SK-N-SH (cell line): Measurements from ENCODE around the gene SEPTIN10. TPM values are rescaled to one million over a fixed set of nuclear protein-coding genes. Genes with fewer than 3 reads are reported as not detected.

ENCODE experiments used
- CTCF ChIA-PET: fragments of 300-600, 350-600 bp; formaldehyde crosslinking; extraction: SDS; loops from one replicate; lab custom pipeline; 2021; lab: Yijun Ruan, JAX
- POLR2A ChIA-PET: fragments of 350-600 bp; sonication (Branson Sonifier 250); formaldehyde crosslinking; extraction: SDS; loops from one replicate; lab custom pipeline; 2020; ENCODE audit warnings: antibody characterized with exemption, inconsistent platforms; lab: Yijun Ruan, JAX
- DNase-seq: peaks from one replicate; pipeline ENCODE4 v3.0.0; 2012
- H2AFZ ChIP-seq: fragments of 200-600 bp; sonication (generic); 2 replicates; pipeline ENCODE4 v1.8.1; 2016; ENCODE audit warnings: antibody characterized with exemption, mild to moderate bottlenecking, low read depth
- H3F3A ChIP-seq: fragments of 200-600 bp; sonication (generic); replicated peaks from 2 replicates; pipeline ENCODE3; 2016; ENCODE audit warnings: antibody characterized with exemption, mild to moderate bottlenecking; ENCODE audit not compliant: insufficient read depth
- H3K27ac ChIP-seq, 2 experiments: fragments of 200-500 bp in 1 of 2; fragments of 200-600 bp in 1 of 2; sonication (Bioruptor generic) in 1 of 2; sonication (generic), shearing (Covaris generic) in 1 of 2; 2 replicates each; pipeline versions ENCODE4 v1.5.1 to v1.6.1; 2014 to 2016; ENCODE audit warnings: low read depth in 2 of 2, inconsistent platforms in 1 of 2, low read length in 1 of 2, mild to moderate bottlenecking in 1 of 2, mixed read lengths in 1 of 2
- H3K27me3 ChIP-seq: fragments of 200-600 bp; sonication (generic), shearing (Covaris generic); 2 replicates; pipeline ENCODE4 v1.6.1; 2016; ENCODE audit warnings: mixed run types; ENCODE audit not compliant: insufficient read depth
- H3K36me3 ChIP-seq, 2 experiments: fragments of 200-500 bp in 1 of 2; fragments of 200-600 bp in 1 of 2; sonication (Bioruptor generic) in 1 of 2; sonication (generic) in 1 of 2; replicated peaks in 1 of 2; 2 replicates each; pipeline versions ENCODE3 to v1.5.1; 2014 to 2016; ENCODE audit warnings: low read length in 1 of 2, mild to moderate bottlenecking in 1 of 2; ENCODE audit not compliant: insufficient read depth in 2 of 2, control insufficient read depth in 1 of 2
- H3K4me1 ChIP-seq, 2 experiments: fragments of 200-500 bp in 1 of 2; fragments of 200-600 bp in 1 of 2; sonication (Bioruptor generic) in 1 of 2; sonication (generic), shearing (Covaris generic) in 1 of 2; 2 replicates each; pipeline versions ENCODE4 v1.5.1 to v1.6.1; 2014 to 2016; ENCODE audit warnings: low read depth in 1 of 2, low read length in 1 of 2, mixed run types in 1 of 2; ENCODE audit not compliant: insufficient read depth in 2 of 2, control insufficient read depth in 1 of 2
- H3K4me2 ChIP-seq: fragments of 200-600 bp; sonication (generic), shearing (Covaris generic); 2 replicates; pipeline ENCODE4 v1.6.1; 2017; ENCODE audit warnings: mixed run types
- H3K4me3 ChIP-seq, 2 experiments: fragments of 200-500 bp in 1 of 2; fragments of 200-600 bp in 1 of 2; sonication (Bioruptor generic) in 1 of 2; sonication (generic), shearing (Covaris generic) in 1 of 2; 2 replicates each; pipeline versions ENCODE4 v1.5.1 to v1.8.1; 2014 to 2016; ENCODE audit warnings: low read depth in 2 of 2, inconsistent platforms in 1 of 2, low read length in 1 of 2, mild to moderate bottlenecking in 1 of 2, mixed read lengths in 1 of 2, moderate library complexity in 1 of 2
- H3K79me2 ChIP-seq: fragments of 200-600 bp; sonication (generic); 2 replicates; pipeline ENCODE4 v1.8.1; 2017; ENCODE audit warnings: mild to moderate bottlenecking; ENCODE audit not compliant: insufficient read depth
- H3K9ac ChIP-seq: fragments of 200-600 bp; sonication (generic); 2 replicates; pipeline ENCODE4 v1.6.1; 2017; ENCODE audit warnings: mixed run types
- H3K9me2 ChIP-seq: fragments of 200-600 bp; sonication (generic); 2 replicates; pipeline ENCODE4 v1.6.1; 2017; ENCODE audit warnings: mixed run types
- H3K9me3 ChIP-seq: fragments of 200-600 bp; sonication (generic); 2 replicates; pipeline ENCODE4 v1.6.1; 2017; ENCODE audit warnings: mixed run types, mild to moderate bottlenecking, moderate library complexity
- H4K20me1 ChIP-seq: fragments of 200-600 bp; sonication (generic); 2 replicates; pipeline ENCODE4 v1.6.1; 2017; ENCODE audit warnings: mild to moderate bottlenecking, mixed run types; ENCODE audit not compliant: insufficient read depth
- CTCF ChIP-seq: fragments of 200-600 bp; sonication (generic); IDR thresholded peaks from 2 replicates; pipeline ENCODE4 v1.6.1; 2017; ENCODE audit warnings: antibody characterized with exemption, mild to moderate bottlenecking, moderate library complexity
- ELF1 ChIP-seq: IDR thresholded peaks from 2 replicates; pipeline ENCODE4 v1.4.0; 2012
- FOXJ3 ChIP-seq: sonication (generic); formaldehyde crosslinking; IDR thresholded peaks from 2 replicates; pipeline ENCODE4 v1.5.1; 2020; ENCODE audit warnings: mild to moderate bottlenecking, missing genetic modification reagents
- GABPA ChIP-seq: IDR thresholded peaks from 2 replicates; pipeline ENCODE4 v1.4.0; 2012; ENCODE audit warnings: low read depth, mild to moderate bottlenecking
- JUND ChIP-seq: IDR thresholded peaks from 2 replicates; pipeline ENCODE4 v1.4.0; 2012
- MXI1 ChIP-seq: IDR thresholded peaks from 2 replicates; pipeline ENCODE4 v1.6.1; 2012; ENCODE audit warnings: mild to moderate bottlenecking, low read depth, low read length, improper control_type of control experiment
- NFIC ChIP-seq: IDR thresholded peaks from 2 replicates; pipeline ENCODE4 v1.4.0; 2012; ENCODE audit warnings: borderline replicate concordance
- PBX3 ChIP-seq: IDR thresholded peaks from 2 replicates; pipeline ENCODE4; 2012
- POLR2AphosphoS5 ChIP-seq: IDR thresholded peaks from 2 replicates; pipeline ENCODE4 v1.6.1; 2012; ENCODE audit warnings: low read depth, low read length
- RCOR1 ChIP-seq: fragments of 150-350 bp; IDR thresholded peaks from 2 replicates; pipeline ENCODE4 v1.6.1; 2017; ENCODE audit warnings: antibody characterized with exemption, low read length
- REST ChIP-seq: IDR thresholded peaks from 2 replicates; pipeline ENCODE4 v1.6.1; 2012; ENCODE audit warnings: mild to moderate bottlenecking, low read depth, low read length, moderate library complexity
- RFX5 ChIP-seq: IDR thresholded peaks from 2 replicates; pipeline ENCODE4 v1.6.1; 2012; ENCODE audit warnings: mild to moderate bottlenecking, improper control_type of control experiment, low read length
- RXRA ChIP-seq: IDR thresholded peaks from 2 replicates; pipeline ENCODE4 v1.4.0; 2012; ENCODE audit warnings: low read depth, mild to moderate bottlenecking, borderline replicate concordance
- TEAD4 ChIP-seq: IDR thresholded peaks from 2 replicates; pipeline ENCODE4 v1.4.0; 2012; ENCODE audit warnings: mild to moderate bottlenecking, borderline replicate concordance; ENCODE audit not compliant: insufficient read depth
- USF1 ChIP-seq: IDR thresholded peaks from 2 replicates; pipeline ENCODE4 v1.4.0; 2012; ENCODE audit warnings: low read depth, borderline replicate concordance
- YY1 ChIP-seq: IDR thresholded peaks from 2 replicates; pipeline ENCODE4 v1.4.0; 2012; ENCODE audit warnings: low read depth, mild to moderate bottlenecking
- ZBTB33 ChIP-seq: IDR thresholded peaks from 2 replicates; pipeline ENCODE4 v1.4.0; 2012; ENCODE audit warnings: low read depth, borderline replicate concordance
- WGBS: methylation state at CpG from one replicate; pipeline ENCODE4 v1.1.6; 2017; ENCODE audit warnings: low lambda C conversion rate; 5-methylcytosine and 5-hydroxymethylcytosine counted together
- polyA plus RNA-seq, 3 experiments: library from polyadenylated mRNA; depleted of rRNA; stranded (reverse); fragments of >200 nt; gene quantifications; 2 replicates each; pipeline ENCODE4 v1.2.3, GENCODE V29; 2012

Gene SEPTIN10
- polyA plus RNA-seq, 1 of the 3 experiments (the other 2 are of a cell fraction), result 46.5 TPM

GRCh38 chr2:109594246-109594885, 19.4 kb downstream of the SEPTIN10 start:
- TF ChIP-seq JUND (no peak), TEAD4 (no peak), REST (no peak), ELF1 (no peak), USF1 (no peak), PBX3 (no peak), POLR2AphosphoS5 (no peak), MXI1 (no peak), FOXJ3 (CRISPR knock-in tag) (no peak), CTCF (no peak), RCOR1 (no peak), GABPA (no peak), ZBTB33 (no peak), RXRA (no peak), RFX5 (no peak), YY1 (no peak), NFIC (no peak)
- no peaks in the 10 kb centered on the region for H3K27me3 ChIP-seq
- WGBS, result 94% methylated on average over 16 of the region's 16 CpGs
- H3F3A ChIP-seq, result no peaks in the 10 kb centered on the region
- H3K27ac ChIP-seq, result no peak overlapping the region
- H3K9me2 ChIP-seq, result no peaks in the 10 kb centered on the region
- H3K36me3 ChIP-seq, result peaks cover 0 to 20% of the 10 kb centered on the region in 2 experiments
- H4K20me1 ChIP-seq, result peaks cover 41% of the 10 kb centered on the region
- peaks cover 95% of the 10 kb centered on the region for H3K79me2 ChIP-seq
- no peak overlapping the region for H3K4me2 ChIP-seq
- ChIA-PET CTCF (interaction anchor here (1.9 kb wide), 1 partner anchor 48 kb away, joined by 5 read pairs; no protein-coding TSS in a partner anchor), POLR2A (interaction anchor here (0.6 to 1.1 kb wide), 2 partner anchors 8 to 18 kb away, joined by 3 read pairs; no protein-coding TSS in a partner anchor)
- no peaks in the 10 kb centered on the region for H3K9me3 ChIP-seq
- H3K9ac ChIP-seq, result no peak overlapping the region
- no peak overlapping the region for H2AFZ ChIP-seq
- H3K4me3 ChIP-seq, result no peak overlapping the region
- DNase-seq, result no peak
- no peaks in the 10 kb centered on the region; a peak in 3 of 4 replicates for H3K4me1 ChIP-seq
